ENCODE data around the gene SLC17A7. TPM values are rescaled to one million over a fixed set of nuclear protein-coding genes. Genes with fewer than 3 reads are reported as not detected.

Gene SLC17A7
- total RNA-seq, 1 experiment from 2014 or later: 1.8 TPM

DNA sequence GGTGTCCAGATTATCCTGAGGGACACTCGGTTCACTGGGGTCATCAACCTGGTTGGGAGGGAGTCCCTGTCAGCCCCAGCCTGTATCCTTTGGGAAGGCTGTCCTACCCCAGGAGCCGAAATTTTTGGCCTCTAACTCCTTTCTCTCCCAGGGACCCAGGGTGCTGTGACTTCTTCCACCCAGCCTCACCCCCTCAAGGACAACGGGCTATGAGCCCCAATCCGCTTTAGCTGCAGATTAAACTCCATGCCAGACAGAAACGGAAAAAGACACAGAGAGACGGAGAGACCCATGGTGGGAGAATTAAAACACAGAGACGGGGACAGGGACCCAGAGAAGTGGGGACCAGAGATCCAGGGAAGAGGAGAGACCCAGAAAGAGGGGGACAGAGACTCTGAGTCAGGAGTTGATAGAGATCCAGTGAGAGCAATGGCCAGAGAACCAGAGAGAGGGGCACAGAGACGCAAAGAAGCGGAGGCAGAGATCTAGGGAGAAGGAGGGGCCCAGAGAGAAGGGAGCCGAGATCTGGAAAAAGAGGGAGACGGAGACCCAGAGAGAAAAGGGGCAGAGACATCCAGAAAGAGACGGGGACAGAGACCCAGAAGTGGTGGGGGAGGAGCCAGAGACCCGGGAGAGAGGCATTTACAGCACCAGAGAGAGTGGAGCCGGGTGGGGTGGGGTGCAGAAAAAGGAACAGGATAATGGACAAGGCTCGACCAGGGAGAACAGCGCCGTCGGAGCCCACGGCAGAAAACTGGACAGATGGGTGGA is 703 bp downstream of the SLC17A7 start:
- RAD21 ChIA-PET (ENCODE audit: low non-redundant PET in 1 of 2, low total read pairs in 2 of 2, uncharacterized antibody in 2 of 2, unreplicated experiment in 2 of 2): no interaction called here
- ATAC-seq (no peak), DNase-seq (ENCODE audit: low read depth, low spot score) (no peak)
- TF ChIP-seq POLR2AphosphoS5 (IDR thresholded peaks at IDR 0.05; ENCODE audit: low read depth, low read length): no peak
- TF ChIP-seq SRF (IDR thresholded peaks at IDR 0.05; ENCODE audit: low read depth): no peak
- no peak for TF ChIP-seq FOSL1 (IDR thresholded peaks at IDR 0.05; ENCODE audit: low read depth)
- TF ChIP-seq, protein P1, sequence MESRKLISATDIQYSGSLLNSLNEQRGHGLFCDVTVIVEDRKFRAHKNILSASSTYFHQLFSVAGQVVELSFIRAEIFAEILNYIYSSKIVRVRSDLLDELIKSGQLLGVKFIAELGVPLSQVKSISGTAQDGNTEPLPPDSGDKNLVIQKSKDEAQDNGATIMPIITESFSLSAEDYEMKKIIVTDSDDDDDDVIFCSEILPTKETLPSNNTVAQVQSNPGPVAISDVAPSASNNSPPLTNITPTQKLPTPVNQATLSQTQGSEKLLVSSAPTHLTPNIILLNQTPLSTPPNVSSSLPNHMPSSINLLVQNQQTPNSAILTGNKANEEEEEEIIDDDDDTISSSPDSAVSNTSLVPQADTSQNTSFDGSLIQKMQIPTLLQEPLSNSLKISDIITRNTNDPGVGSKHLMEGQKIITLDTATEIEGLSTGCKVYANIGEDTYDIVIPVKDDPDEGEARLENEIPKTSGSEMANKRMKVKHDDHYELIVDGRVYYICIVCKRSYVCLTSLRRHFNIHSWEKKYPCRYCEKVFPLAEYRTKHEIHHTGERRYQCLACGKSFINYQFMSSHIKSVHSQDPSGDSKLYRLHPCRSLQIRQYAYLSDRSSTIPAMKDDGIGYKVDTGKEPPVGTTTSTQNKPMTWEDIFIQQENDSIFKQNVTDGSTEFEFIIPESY (IDR thresholded peaks at IDR 0.05; ENCODE audit: extremely low read depth, insufficient replicate concordance, low read length): no peak
- no peak for TF ChIP-seq CEBPB (IDR thresholded peaks at IDR 0.05; ENCODE audit: low read depth)
- TF ChIP-seq EZH2 (IDR thresholded peaks at IDR 0.05): no peak
- TF ChIP-seq ELF1 (IDR thresholded peaks at IDR 0.05; ENCODE audit: borderline replicate concordance, low read depth): no peak
- no peak for TF ChIP-seq ZNF274 (IDR thresholded peaks at IDR 0.05; ENCODE audit: low read depth, low read length)
- TF ChIP-seq, protein P2, sequence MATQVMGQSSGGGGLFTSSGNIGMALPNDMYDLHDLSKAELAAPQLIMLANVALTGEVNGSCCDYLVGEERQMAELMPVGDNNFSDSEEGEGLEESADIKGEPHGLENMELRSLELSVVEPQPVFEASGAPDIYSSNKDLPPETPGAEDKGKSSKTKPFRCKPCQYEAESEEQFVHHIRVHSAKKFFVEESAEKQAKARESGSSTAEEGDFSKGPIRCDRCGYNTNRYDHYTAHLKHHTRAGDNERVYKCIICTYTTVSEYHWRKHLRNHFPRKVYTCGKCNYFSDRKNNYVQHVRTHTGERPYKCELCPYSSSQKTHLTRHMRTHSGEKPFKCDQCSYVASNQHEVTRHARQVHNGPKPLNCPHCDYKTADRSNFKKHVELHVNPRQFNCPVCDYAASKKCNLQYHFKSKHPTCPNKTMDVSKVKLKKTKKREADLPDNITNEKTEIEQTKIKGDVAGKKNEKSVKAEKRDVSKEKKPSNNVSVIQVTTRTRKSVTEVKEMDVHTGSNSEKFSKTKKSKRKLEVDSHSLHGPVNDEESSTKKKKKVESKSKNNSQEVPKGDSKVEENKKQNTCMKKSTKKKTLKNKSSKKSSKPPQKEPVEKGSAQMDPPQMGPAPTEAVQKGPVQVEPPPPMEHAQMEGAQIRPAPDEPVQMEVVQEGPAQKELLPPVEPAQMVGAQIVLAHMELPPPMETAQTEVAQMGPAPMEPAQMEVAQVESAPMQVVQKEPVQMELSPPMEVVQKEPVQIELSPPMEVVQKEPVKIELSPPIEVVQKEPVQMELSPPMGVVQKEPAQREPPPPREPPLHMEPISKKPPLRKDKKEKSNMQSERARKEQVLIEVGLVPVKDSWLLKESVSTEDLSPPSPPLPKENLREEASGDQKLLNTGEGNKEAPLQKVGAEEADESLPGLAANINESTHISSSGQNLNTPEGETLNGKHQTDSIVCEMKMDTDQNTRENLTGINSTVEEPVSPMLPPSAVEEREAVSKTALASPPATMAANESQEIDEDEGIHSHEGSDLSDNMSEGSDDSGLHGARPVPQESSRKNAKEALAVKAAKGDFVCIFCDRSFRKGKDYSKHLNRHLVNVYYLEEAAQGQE (IDR thresholded peaks at IDR 0.05; ENCODE audit: low read depth): no peak
- TF ChIP-seq YY1 (IDR thresholded peaks at IDR 0.05; ENCODE audit: extremely low read depth, insufficient replicate concordance, low read depth, low read length): no peak
- TF ChIP-seq, protein P3, sequence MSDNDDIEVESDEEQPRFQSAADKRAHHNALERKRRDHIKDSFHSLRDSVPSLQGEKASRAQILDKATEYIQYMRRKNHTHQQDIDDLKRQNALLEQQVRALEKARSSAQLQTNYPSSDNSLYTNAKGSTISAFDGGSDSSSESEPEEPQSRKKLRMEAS (IDR thresholded peaks at IDR 0.05): no peak
- TF ChIP-seq EGR1 (IDR thresholded peaks at IDR 0.05; ENCODE audit: low read depth): no peak
- no peak for TF ChIP-seq EZH2phosphoT487 (IDR thresholded peaks at IDR 0.05; ENCODE audit: borderline replicate concordance)
- no peak for TF ChIP-seq ZFX (IDR thresholded peaks at IDR 0.05)
- peaks cover 7 to 34% of the 10 kb centered on the region in 2 experiments; a peak in 3 of 4 replicates for H3K4me1 ChIP-seq (ENCODE audit: control insufficient read depth in 1 of 2, insufficient read depth in 2 of 2, low read length in 2 of 2)
- intact Hi-C loops (cut with micrococcal nuclease): no loop called here
- no peak overlapping the region for H3K4me3 ChIP-seq (replicated peaks in 1 of 2; ENCODE audit: low read depth in 1 of 2, low read length in 2 of 2)
- no TSS peak for BruUV-seq (replicated peaks)
- POLR2A ChIA-PET: interaction anchor here (0.8 kb wide), 1 partner anchor 11 kb away, joined by 3 read pairs; no protein-coding TSS in a partner anchor
- H3K9ac ChIP-seq (ENCODE audit: low read length): no peak overlapping the region
- H4K20me1 ChIP-seq (ENCODE audit: insufficient read depth): no peaks in the 10 kb centered on the region
- H3K79me2 ChIP-seq (ENCODE audit: insufficient read depth, low read length): no peaks in the 10 kb centered on the region
- peaks cover 21% of the 10 kb centered on the region for H3K27me3 ChIP-seq (ENCODE audit: insufficient read depth, low read length)
- no peak overlapping the region for H3K4me2 ChIP-seq (ENCODE audit: low read length)
- no peaks in the 10 kb centered on the region for H3K9me3 ChIP-seq (ENCODE audit: control insufficient read depth in 1 of 2, insufficient read depth in 1 of 2, low read depth in 1 of 2, low read length in 2 of 2)
- H2AFZ ChIP-seq (ENCODE audit: low read depth, low read length, poor library complexity, severe bottlenecking): no peak overlapping the region
- CTCF ChIA-PET: no interaction called here
- no peaks in the 10 kb centered on the region for H3K36me3 ChIP-seq (ENCODE audit: control insufficient read depth in 1 of 2, insufficient read depth in 2 of 2, low read length in 2 of 2)
- H3K27ac ChIP-seq (ENCODE audit: low read depth, low read length): no peak overlapping the region
- H3K9me2 ChIP-seq (ENCODE audit: insufficient read depth): no peaks in the 10 kb centered on the region
